MM.1S (cell line): ENCODE measurements around the gene COL6A2.
"Not testable (repeated sequence)": the region's sequence is repeated elsewhere in the genome, so short reads cannot be mapped to it uniquely, and the experiment has no call there.

Experiments
- DNase-seq: peaks from one replicate; pipeline ENCODE4 v3.0.0-alpha.2; 2015
- H2AFZ ChIP-seq: fragments of 300-600 bp; sonication (generic); 2 replicates; pipeline ENCODE4 v1.6.0; 2016; ENCODE audit warnings: antibody characterized with exemption, low read length
- H3F3A ChIP-seq: fragments of 300-600 bp; sonication (generic); 2 replicates; pipeline ENCODE4 v1.6.1; 2016; ENCODE audit warnings: mild to moderate bottlenecking, antibody characterized with exemption, low read length, moderate library complexity, mixed read lengths; ENCODE audit not compliant: insufficient read depth
- H3K27ac ChIP-seq: fragments of 300-600 bp; sonication (generic); 2 replicates; pipeline ENCODE4 v1.5.1; 2016; ENCODE audit warnings: mild to moderate bottlenecking, low read length
- H3K27me3 ChIP-seq: fragments of 300-600 bp; sonication (generic); replicated peaks from 2 replicates; pipeline ENCODE4 v1.6.0; 2016; ENCODE audit warnings: low read length; ENCODE audit not compliant: insufficient read depth
- H3K36me3 ChIP-seq: fragments of 300-600 bp; sonication (generic); replicated peaks from 2 replicates; pipeline ENCODE4 v1.6.1; 2016; ENCODE audit warnings: mild to moderate bottlenecking, low read length, mixed read lengths; ENCODE audit not compliant: insufficient read depth
- H3K4me1 ChIP-seq: fragments of 300-600 bp; sonication (generic); 2 replicates; pipeline ENCODE4 v1.6.1; 2016; ENCODE audit warnings: low read length, mixed read lengths
- H3K4me2 ChIP-seq: fragments of 300-600 bp; sonication (generic); 2 replicates; pipeline ENCODE4 v1.6.0; 2016; ENCODE audit warnings: low read depth, low read length
- H3K4me3 ChIP-seq: fragments of 300-600 bp; sonication (generic); 2 replicates; pipeline ENCODE4 v1.5.1; 2016; ENCODE audit warnings: low read length, mixed read lengths
- H3K79me2 ChIP-seq: fragments of 300-600 bp; sonication (generic); 2 replicates; pipeline ENCODE4 v1.6.1; 2016; ENCODE audit warnings: mixed run types, low read length, mixed read lengths
- H3K9ac ChIP-seq: fragments of 300-600 bp; sonication (generic); 2 replicates; pipeline ENCODE4 v1.6.1; 2016; ENCODE audit warnings: low read length, mixed read lengths
- H3K9me2 ChIP-seq: fragments of 300-600 bp; sonication (generic); replicated peaks from 2 replicates; pipeline ENCODE4 v1.6.1; 2016; ENCODE audit warnings: mild to moderate bottlenecking, low read length, mixed read lengths; ENCODE audit not compliant: insufficient read depth
- H3K9me3 ChIP-seq: fragments of 300-600 bp; sonication (generic); replicated peaks from 2 replicates; pipeline ENCODE4 v1.6.1; 2016; ENCODE audit warnings: mild to moderate bottlenecking, low read length, mixed read lengths; ENCODE audit not compliant: insufficient read depth
- H4K20me1 ChIP-seq: fragments of 300-600 bp; sonication (generic); 2 replicates; pipeline ENCODE4 v1.6.1; 2016; ENCODE audit warnings: mild to moderate bottlenecking, low read length, moderate library complexity, mixed read lengths; ENCODE audit not compliant: insufficient read depth
- EZH2 ChIP-seq: fragments of 300-600 bp; sonication (generic); optimal IDR thresholded peaks from 2 replicates; pipeline ENCODE3; 2017; ENCODE audit warnings: low read depth, mild to moderate bottlenecking, antibody characterized with exemption, low read length, mixed read lengths
- EZH2phosphoT487 ChIP-seq: fragments of 300-600 bp; sonication (generic); IDR thresholded peaks from 2 replicates; pipeline ENCODE4 v1.6.1; 2018; ENCODE audit warnings: antibody characterized with exemption, low read length
- TF ChIP-seq, protein P1 (sequence below): fragments of 300-600 bp; sonication (generic); IDR thresholded peaks from 2 replicates; pipeline ENCODE4 v1.5.1; 2016; ENCODE audit warnings: antibody characterized with exemption, low read length, mixed read lengths

COL6A2 gene

DNA sequence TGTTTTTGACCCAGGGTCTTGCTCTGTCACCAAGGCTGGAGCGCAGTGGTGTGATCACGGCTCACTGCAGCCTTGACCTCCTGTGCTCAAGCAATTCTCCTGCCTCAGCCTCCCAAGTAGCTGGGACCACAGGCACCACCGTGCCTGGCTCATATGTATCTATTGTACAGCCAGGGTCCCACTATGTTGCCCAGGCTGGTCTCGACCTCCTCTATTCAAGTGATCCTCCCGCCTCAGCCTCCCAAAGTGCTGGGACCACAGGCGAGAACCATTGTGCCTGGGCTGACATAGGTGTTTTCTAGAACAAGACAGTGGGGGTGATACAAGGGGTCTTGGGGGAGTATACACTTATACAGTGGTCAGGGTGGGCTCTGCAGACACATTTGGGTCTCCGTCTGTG is 40.0 kb downstream of the COL6A2 start:
- H3K27ac ChIP-seq, result no peak overlapping the region
- H2AFZ ChIP-seq, result no peak overlapping the region
- no peaks in the 10 kb centered on the region for H3K79me2 ChIP-seq
- H3K36me3 ChIP-seq, result no peaks in the 10 kb centered on the region
- H3K9me2 ChIP-seq, result no peaks in the 10 kb centered on the region
- H3K9ac ChIP-seq, result no peak overlapping the region
- no peak overlapping the region for H3K4me3 ChIP-seq
- H3K4me1 ChIP-seq, result no peaks in the 10 kb centered on the region
- H3F3A ChIP-seq, result no peaks in the 10 kb centered on the region
- no peaks in the 10 kb centered on the region for H3K9me3 ChIP-seq
- no peaks in the 10 kb centered on the region for H4K20me1 ChIP-seq
- H3K4me2 ChIP-seq, result no peak overlapping the region
- TF ChIP-seq EZH2phosphoT487, result no peak
- no peak for TF ChIP-seq EZH2
- TF ChIP-seq, protein P1, sequence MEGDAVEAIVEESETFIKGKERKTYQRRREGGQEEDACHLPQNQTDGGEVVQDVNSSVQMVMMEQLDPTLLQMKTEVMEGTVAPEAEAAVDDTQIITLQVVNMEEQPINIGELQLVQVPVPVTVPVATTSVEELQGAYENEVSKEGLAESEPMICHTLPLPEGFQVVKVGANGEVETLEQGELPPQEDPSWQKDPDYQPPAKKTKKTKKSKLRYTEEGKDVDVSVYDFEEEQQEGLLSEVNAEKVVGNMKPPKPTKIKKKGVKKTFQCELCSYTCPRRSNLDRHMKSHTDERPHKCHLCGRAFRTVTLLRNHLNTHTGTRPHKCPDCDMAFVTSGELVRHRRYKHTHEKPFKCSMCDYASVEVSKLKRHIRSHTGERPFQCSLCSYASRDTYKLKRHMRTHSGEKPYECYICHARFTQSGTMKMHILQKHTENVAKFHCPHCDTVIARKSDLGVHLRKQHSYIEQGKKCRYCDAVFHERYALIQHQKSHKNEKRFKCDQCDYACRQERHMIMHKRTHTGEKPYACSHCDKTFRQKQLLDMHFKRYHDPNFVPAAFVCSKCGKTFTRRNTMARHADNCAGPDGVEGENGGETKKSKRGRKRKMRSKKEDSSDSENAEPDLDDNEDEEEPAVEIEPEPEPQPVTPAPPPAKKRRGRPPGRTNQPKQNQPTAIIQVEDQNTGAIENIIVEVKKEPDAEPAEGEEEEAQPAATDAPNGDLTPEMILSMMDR, result no peak
- no peak for DNase-seq
- H3K27me3 ChIP-seq, result peaks cover 75% of the 10 kb centered on the region

DNA sequence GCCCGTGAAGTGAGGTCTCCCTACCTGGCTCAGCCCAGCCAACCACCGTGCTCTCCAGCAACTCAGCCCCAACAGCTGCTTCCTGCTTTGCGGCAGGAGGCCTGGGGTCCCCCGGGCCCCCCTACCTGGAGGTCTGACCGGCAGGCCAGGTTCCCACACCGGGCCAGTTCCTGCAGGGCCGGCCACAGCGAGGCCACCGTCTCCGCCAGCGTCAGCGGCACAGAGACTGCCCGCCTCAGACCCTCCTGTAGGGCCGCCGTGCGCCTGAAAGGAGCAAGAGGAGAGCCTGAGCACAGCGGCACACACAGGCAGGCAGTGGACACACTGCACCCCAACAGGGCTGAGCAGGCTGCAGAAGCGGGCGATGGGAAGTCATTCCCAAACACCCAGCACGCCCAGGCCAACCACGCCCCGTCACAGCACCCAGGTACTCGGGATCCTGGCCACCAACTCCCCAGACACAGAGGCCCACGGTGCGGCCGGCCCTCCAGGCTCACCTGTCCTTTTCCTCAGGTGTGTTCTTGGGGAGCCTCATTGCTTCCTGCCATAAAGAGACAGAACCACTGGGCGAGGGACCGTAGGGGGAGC is 40.6 kb downstream of the COL6A2 start:
- no peaks in the 10 kb centered on the region for H3K9me3 ChIP-seq
- no peak overlapping the region for H3K27ac ChIP-seq
- H3K9ac ChIP-seq, result no peak overlapping the region
- no peaks in the 10 kb centered on the region for H3K9me2 ChIP-seq
- no peak overlapping the region for H3K4me3 ChIP-seq
- H2AFZ ChIP-seq, result no peak overlapping the region
- no peak for DNase-seq
- no peaks in the 10 kb centered on the region for H3K4me1 ChIP-seq
- no peaks in the 10 kb centered on the region for H4K20me1 ChIP-seq
- peaks cover 72% of the 10 kb centered on the region for H3K27me3 ChIP-seq
- H3F3A ChIP-seq, result no peaks in the 10 kb centered on the region
- no peaks in the 10 kb centered on the region for H3K36me3 ChIP-seq
- no peak overlapping the region for H3K4me2 ChIP-seq
- no peaks in the 10 kb centered on the region for H3K79me2 ChIP-seq
- TF ChIP-seq, protein P1, result no peak
- no peak for TF ChIP-seq EZH2phosphoT487
- no peak for TF ChIP-seq EZH2

DNA sequence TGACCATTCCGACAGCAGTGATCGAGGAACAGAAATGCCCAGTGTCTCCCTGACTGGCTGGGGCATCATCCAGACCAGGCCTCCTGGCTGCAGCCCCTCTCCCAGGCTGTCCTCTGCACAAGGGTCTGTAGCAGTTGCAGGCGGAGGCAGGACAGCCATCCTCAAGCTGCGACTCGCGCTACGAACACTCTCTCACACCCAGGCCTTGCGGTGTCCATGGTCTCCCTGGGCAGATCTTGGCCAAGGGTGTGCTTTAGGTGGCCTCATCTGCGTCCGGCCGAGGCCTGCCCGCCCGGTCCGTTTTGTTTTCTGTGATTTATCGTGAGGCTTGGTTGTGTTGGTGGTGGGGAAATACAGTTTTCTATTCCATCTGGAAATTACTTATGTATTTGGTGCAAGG is 41.8 kb downstream of the COL6A2 start:
- H3K9ac ChIP-seq, result no peak overlapping the region
- DNase-seq, result no peak
- no peaks in the 10 kb centered on the region for H3K4me1 ChIP-seq
- no peak for TF ChIP-seq EZH2phosphoT487
- TF ChIP-seq, protein P1, result no peak
- TF ChIP-seq EZH2, result no peak
- no peaks in the 10 kb centered on the region for H4K20me1 ChIP-seq
- no peaks in the 10 kb centered on the region for H3F3A ChIP-seq
- H3K9me2 ChIP-seq, result no peaks in the 10 kb centered on the region
- H2AFZ ChIP-seq, result no peak overlapping the region
- H3K27me3 ChIP-seq, result peaks cover 72% of the 10 kb centered on the region
- H3K9me3 ChIP-seq, result no peaks in the 10 kb centered on the region
- no peaks in the 10 kb centered on the region for H3K36me3 ChIP-seq
- no peak overlapping the region for H3K27ac ChIP-seq
- H3K79me2 ChIP-seq, result no peaks in the 10 kb centered on the region
- no peak overlapping the region for H3K4me3 ChIP-seq
- no peak overlapping the region for H3K4me2 ChIP-seq

DNA sequence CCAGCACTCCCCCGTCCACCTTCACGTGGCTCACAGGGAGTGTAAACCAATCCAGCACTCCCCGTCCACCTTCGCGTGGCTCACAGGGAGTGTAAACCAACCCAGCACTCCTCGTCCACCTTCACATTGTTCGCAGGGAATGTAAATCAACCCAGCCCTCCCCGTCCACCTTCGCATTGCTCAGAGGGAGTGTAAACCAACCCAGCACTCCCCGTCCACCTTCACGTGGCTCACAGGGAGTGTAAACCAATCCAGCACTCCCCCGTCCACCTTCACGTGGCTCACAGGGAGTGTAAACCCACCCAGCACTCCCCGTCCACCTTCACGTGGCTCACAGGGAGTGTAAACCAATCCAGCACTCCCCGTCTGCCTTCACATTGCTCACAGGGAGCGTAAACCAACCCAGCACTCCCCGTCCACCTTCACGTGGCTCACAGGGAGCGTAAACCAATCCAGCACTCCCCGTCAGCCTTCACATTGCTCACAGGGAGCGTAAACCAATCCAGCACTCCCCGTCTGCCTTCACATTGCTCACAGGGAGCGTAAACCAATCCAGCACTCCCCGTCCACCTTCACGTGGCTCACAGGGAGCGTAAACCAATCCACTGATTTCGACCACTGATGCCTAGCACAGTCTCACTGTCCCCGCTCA is 42.6 kb downstream of the COL6A2 start:
- not testable (repeated sequence) for H3K4me1 ChIP-seq, H3K27ac ChIP-seq, H3K9me2 ChIP-seq, H3K9ac ChIP-seq, H4K20me1 ChIP-seq, H3K36me3 ChIP-seq, H3K4me2 ChIP-seq, H3K79me2 ChIP-seq, H3K4me3 ChIP-seq, H3F3A ChIP-seq, DNase-seq, H2AFZ ChIP-seq, H3K9me3 ChIP-seq
- peaks cover 66% of the 10 kb centered on the region for H3K27me3 ChIP-seq
